GM12891 (cell line): ENCODE results near the gene NBEAL1.

Experiments
- POLR2A ChIP-seq: IDR thresholded peaks from 2 replicates; pipeline ENCODE4 v1.6.1; 2011; ENCODE audit warnings: low read depth, low read length, control low read depth
- POLR2AphosphoS5 ChIP-seq: IDR thresholded peaks from 2 replicates; pipeline ENCODE4 v1.6.1; 2011; ENCODE audit warnings: low read depth, low read length, control low read depth
- POU2F2 ChIP-seq: IDR thresholded peaks from 2 replicates; pipeline ENCODE4 v1.6.1; 2011; ENCODE audit warnings: low read depth, mild to moderate bottlenecking, control low read depth, low read length, moderate library complexity
- SPI1 ChIP-seq: IDR thresholded peaks from 2 replicates; pipeline ENCODE4 v1.6.1; 2011; ENCODE audit warnings: low read depth, low read length, control low read depth

DNA sequence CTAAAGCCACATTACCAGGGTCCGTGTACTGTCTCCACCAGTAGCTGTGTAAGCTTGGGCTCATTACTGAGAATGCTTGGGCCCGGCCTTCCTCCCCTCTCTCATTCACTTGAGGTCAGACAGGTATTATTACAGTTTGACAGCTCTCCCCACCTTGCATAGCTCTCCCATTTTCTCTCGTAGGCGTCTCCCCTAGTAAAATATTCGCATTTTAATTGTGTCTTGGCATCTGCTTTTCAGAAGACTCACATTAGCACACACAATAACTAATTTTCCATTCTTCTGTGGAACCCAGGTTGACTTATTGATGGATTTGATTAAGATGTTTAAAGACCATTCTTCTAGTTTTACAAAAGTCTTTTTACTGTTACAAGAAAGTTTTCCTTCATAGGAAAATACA lies 153.1 kb downstream of the NBEAL1 start:
- TF ChIP-seq POLR2A (no peak), POLR2AphosphoS5 (no peak), POU2F2 (no peak), SPI1 (no peak)
